Measurements from ENCODE around the gene NCAPG2.
"Not testable (repeated sequence)": the region's sequence is repeated elsewhere in the genome, so short reads cannot be mapped to it uniquely, and the experiment has no call there.

The NCAPG2 gene

GRCh38 chr7:158633055-158633956 is 71.3 kb downstream of the NCAPG2 start:
- no peaks in the 10 kb centered on the region for H3K4me1 ChIP-seq
- no peaks in the 10 kb centered on the region for H3K27me3 ChIP-seq
- H3K9me3 ChIP-seq, result no peaks in the 10 kb centered on the region
- TF ChIP-seq CTCF (IDR thresholded peaks at IDR 0.05; ENCODE audit: low read depth, low read length), result no peak
- DNase-seq, result no peak
- peaks cover 18% of the 10 kb centered on the region for H3K36me3 ChIP-seq
- H3K4me3 ChIP-seq (ENCODE audit: low read depth, low read length), result no peak overlapping the region

- Histone ChIP-seq H3K36me3 (peaks cover 18% of the 10 kb centered on the region), H3K27me3 (no peaks in the 10 kb centered on the region), H3K9me3 (no peaks in the 10 kb centered on the region), H3K4me3 (ENCODE audit: low read depth, low read length) (no peak overlapping the region), H3K4me1 (no peaks in the 10 kb centered on the region)
- no peak for TF ChIP-seq CTCF (IDR thresholded peaks at IDR 0.05; ENCODE audit: low read depth, low read length)
- DNase-seq, result no peak
These were observed 72.9 kb downstream of the NCAPG2 start for GRCh38 chr7:158631574-158632195.

- not testable (repeated sequence) for H3K9me3 ChIP-seq; H3K27me3 ChIP-seq; DNase-seq; H3K4me3 ChIP-seq (ENCODE audit: low read depth, low read length); H3K4me1 ChIP-seq
- H3K36me3 ChIP-seq, result peaks cover 15% of the 10 kb centered on the region
These were observed 78.3 kb downstream of the NCAPG2 start for GRCh38 chr7:158626289-158626688.

- no peak for TF ChIP-seq CTCF (IDR thresholded peaks at IDR 0.05; ENCODE audit: low read depth, low read length)
- Histone ChIP-seq H3K4me3 (ENCODE audit: low read depth, low read length) (no peak overlapping the region), H3K4me1 (no peaks in the 10 kb centered on the region), H3K36me3 (peaks cover 10% of the 10 kb centered on the region; the same call in 1 of the 2 replicates), H3K27me3 (no peaks in the 10 kb centered on the region), H3K9me3 (no peaks in the 10 kb centered on the region)
- DNase-seq, result no peak
These were observed 81.4 kb downstream of the NCAPG2 start for GRCh38 chr7:158623241-158623640.

- H3K9me3 ChIP-seq, result no peaks in the 10 kb centered on the region
- peaks cover 6% of the 10 kb centered on the region; the same call in 1 of the 2 replicates for H3K36me3 ChIP-seq
- no peak for DNase-seq
- H3K4me1 ChIP-seq, result no peaks in the 10 kb centered on the region
- no peaks in the 10 kb centered on the region for H3K27me3 ChIP-seq
- H3K4me3 ChIP-seq (ENCODE audit: low read depth, low read length), result no peak overlapping the region
- no peak for TF ChIP-seq CTCF (IDR thresholded peaks at IDR 0.05; ENCODE audit: low read depth, low read length)
These were observed 83.7 kb downstream of the NCAPG2 start for GRCh38 chr7:158620839-158621441.

GRCh38 chr7:158620418-158620817 is 84.2 kb downstream of the NCAPG2 start:
- H3K4me3 ChIP-seq (ENCODE audit: low read depth, low read length), result no peak overlapping the region
- H3K36me3 ChIP-seq, result peaks cover 6% of the 10 kb centered on the region; the same call in 1 of the 2 replicates
- no peaks in the 10 kb centered on the region for H3K4me1 ChIP-seq
- no peaks in the 10 kb centered on the region for H3K27me3 ChIP-seq
- H3K9me3 ChIP-seq, result no peaks in the 10 kb centered on the region
- DNase-seq, result no peak
- TF ChIP-seq CTCF (IDR thresholded peaks at IDR 0.05; ENCODE audit: low read depth, low read length), result no peak
